Bladder microvascular endothelial cell (primary cell): ENCODE measurements around the gene KBTBD4. TPM values are rescaled to one million over a fixed set of nuclear protein-coding genes. Genes with fewer than 3 reads are reported as not detected.

Source experiments
- total RNA-seq: library from RNA; depleted of rRNA; stranded (reverse); fragments of >200 nt; gene quantifications from 2 replicates; pipeline ENCODE4 v1.2.3, GENCODE V29; 2014

KBTBD4 gene
- 18.6 and 30.9 TPM in 2 replicates for total RNA-seq

GRCh38 chr11:47578524-47579494, at the start of gene KBTBD4, which contains the start of gene NDUFS3:
TSS of gene KBTBD4 (minus strand) at chr11:47578970. CDS start at chr11:47578951, 19 bp downstream.
TSS of gene NDUFS3 (plus strand) at chr11:47579074. CDS start at chr11:47579092, 18 bp downstream.

GRCh38 chr11:47593934-47594855, 15.4 kb upstream of the KBTBD4 start, which contains the start of gene C1QTNF4:
TSS of gene C1QTNF4 (minus strand) at chr11:47594411. CDS start at chr11:47590810, 3,601 bp downstream.

GRCh38 chr11:47586098-47586855, 7.5 kb upstream of the KBTBD4 start, which contains the start of gene FAM180B:
TSS of gene FAM180B (plus strand) at chr11:47586678. CDS start at chr11:47586769, 91 bp downstream.

GRCh38 chr11:47565340-47566148, 13.2 kb downstream of the KBTBD4 start, which contains the start of gene PTPMT1:
TSS of gene PTPMT1 (plus strand) at chr11:47565599. CDS start at chr11:47565623, 24 bp downstream.

GRCh38 chr11:47552566-47553405, 26.0 kb downstream of the KBTBD4 start, which contains the start of gene CELF1:
TSS of gene CELF1 (minus strand) at chr11:47553132. CDS start at chr11:47499523, 53,609 bp downstream.

Other genes starting within 250 kb of the KBTBD4 start
- not detected in 2 replicates for gene MYBPC3, start 226.3 kb downstream of the KBTBD4 start, total RNA-seq
- gene SPI1, start 200.4 kb downstream of the KBTBD4 start, total RNA-seq: not detected in 2 replicates
- gene SLC39A13, start 170.4 kb downstream of the KBTBD4 start, total RNA-seq: 41.8 and 63.9 TPM in 2 replicates
- 210 and 222 TPM in 2 replicates for gene PSMC3, start 152.5 kb downstream of the KBTBD4 start, total RNA-seq
- 0.25 and 0.32 TPM in 2 replicates for gene RAPSN, start 129.8 kb downstream of the KBTBD4 start, total RNA-seq
- 49.2 and 119 TPM in 2 replicates for gene CELF1, start 25.8 kb downstream of the KBTBD4 start, total RNA-seq
- 53.9 and 71.5 TPM in 2 replicates for gene PTPMT1, start 13.4 kb downstream of the KBTBD4 start, total RNA-seq
- 51.6 and 58.1 TPM in 2 replicates for gene NDUFS3, start 104 bp upstream of the KBTBD4 start, total RNA-seq
- gene FAM180B, start 7.7 kb upstream of the KBTBD4 start, total RNA-seq: not detected in 2 replicates
- 0.13 and 0.16 TPM in 2 replicates for gene C1QTNF4, start 15.4 kb upstream of the KBTBD4 start, total RNA-seq
- 50.5 and 141 TPM in 2 replicates for gene MTCH2, start 63.6 kb upstream of the KBTBD4 start, total RNA-seq
- gene AGBL2, start 136.4 kb upstream of the KBTBD4 start, total RNA-seq: 0.31 and 0.32 TPM in 2 replicates
- 31.6 and 70.3 TPM in 2 replicates for gene FNBP4, start 188.4 kb upstream of the KBTBD4 start, total RNA-seq